ENCODE measurements around the gene ZNF680.

The ZNF680 gene

DNA sequence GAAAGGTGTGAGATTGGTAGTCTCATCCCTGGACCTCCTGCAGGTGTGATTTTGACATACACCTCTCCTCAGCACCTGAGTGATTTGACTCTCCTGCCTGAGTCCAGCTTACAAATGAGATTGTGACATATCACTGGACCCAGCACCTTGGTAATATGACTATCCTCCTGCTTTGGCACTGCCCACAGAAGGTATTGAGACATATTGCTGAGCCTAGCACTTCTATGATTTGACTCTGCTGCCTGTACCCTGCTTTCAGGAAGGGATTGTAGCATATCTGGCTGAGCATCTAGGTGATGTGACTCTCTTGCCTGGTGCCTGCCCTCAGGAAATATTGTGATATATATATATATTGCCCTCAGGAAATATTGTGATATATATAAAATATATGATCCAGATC lies 43.5 kb upstream of the ZNF680 start:
- H3K27me3 ChIP-seq = no peaks in the 10 kb centered on the region
- no peaks in the 10 kb centered on the region for H3K9me3 ChIP-seq
- no peaks in the 10 kb centered on the region for H3K4me1 ChIP-seq
- H3K4me3 ChIP-seq = no peak overlapping the region
- no peaks in the 10 kb centered on the region for H3K36me3 ChIP-seq
- H3K27ac ChIP-seq = no peak overlapping the region
- DNase-seq = no peak
- intact Hi-C loops (cut with DNase I; ENCODE audit: low total_unique reads) = no loop called here
- TF ChIP-seq, protein P1, sequence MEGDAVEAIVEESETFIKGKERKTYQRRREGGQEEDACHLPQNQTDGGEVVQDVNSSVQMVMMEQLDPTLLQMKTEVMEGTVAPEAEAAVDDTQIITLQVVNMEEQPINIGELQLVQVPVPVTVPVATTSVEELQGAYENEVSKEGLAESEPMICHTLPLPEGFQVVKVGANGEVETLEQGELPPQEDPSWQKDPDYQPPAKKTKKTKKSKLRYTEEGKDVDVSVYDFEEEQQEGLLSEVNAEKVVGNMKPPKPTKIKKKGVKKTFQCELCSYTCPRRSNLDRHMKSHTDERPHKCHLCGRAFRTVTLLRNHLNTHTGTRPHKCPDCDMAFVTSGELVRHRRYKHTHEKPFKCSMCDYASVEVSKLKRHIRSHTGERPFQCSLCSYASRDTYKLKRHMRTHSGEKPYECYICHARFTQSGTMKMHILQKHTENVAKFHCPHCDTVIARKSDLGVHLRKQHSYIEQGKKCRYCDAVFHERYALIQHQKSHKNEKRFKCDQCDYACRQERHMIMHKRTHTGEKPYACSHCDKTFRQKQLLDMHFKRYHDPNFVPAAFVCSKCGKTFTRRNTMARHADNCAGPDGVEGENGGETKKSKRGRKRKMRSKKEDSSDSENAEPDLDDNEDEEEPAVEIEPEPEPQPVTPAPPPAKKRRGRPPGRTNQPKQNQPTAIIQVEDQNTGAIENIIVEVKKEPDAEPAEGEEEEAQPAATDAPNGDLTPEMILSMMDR (IDR thresholded peaks at IDR 0.05) = no peak

DNA sequence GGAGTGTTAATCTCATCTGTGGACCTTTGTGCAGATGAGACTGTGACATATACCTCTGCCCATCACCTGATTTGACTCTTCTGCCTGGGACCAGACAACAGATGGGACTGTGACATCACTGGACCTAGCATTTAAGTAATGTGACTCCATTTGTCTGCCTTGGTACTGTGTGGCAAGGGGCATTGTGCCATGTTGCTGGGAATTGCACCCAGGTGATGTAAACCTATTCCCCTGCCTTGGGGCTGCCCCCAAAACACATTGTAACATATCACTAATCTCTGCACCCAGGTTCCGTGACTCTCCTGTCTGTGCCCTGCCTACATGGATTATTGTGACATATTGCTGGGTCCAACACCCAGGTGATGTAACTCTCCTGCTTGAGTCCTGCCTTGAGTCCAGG lies 40.4 kb upstream of the ZNF680 start:
- TF ChIP-seq, protein P1 (IDR thresholded peaks at IDR 0.05) = no peak
- Histone ChIP-seq H3K36me3 (no peaks in the 10 kb centered on the region), H3K4me3 (no peak overlapping the region), H3K27ac (no peak overlapping the region), H3K27me3 (no peaks in the 10 kb centered on the region), H3K4me1 (no peaks in the 10 kb centered on the region), H3K9me3 (no peaks in the 10 kb centered on the region)
- DNase-seq = no peak
- intact Hi-C loops (cut with DNase I; ENCODE audit: low total_unique reads) = no loop called here

DNA sequence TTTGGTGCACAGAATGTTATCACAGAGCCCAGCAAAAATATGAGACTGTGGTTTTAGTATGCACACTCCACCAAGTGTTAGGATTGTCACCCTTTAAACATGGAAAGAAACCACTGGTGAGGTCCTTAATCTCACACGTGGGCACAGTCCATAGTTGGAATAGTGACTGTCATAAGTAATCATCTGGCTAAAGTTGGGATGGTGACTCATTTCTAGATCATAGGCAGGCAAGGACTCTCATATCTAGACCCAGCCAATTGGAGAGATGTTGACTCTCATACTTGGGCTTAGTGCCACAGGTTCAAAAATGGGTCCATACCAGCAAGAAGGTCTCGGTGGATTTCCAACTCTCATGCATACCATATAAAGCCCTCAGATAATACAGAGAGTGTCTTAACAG lies 39.6 kb upstream of the ZNF680 start:
- no peak for DNase-seq
- H3K27ac ChIP-seq = no peak overlapping the region
- H3K9me3 ChIP-seq = no peaks in the 10 kb centered on the region
- no peaks in the 10 kb centered on the region for H3K27me3 ChIP-seq
- intact Hi-C loops (cut with DNase I; ENCODE audit: low total_unique reads) = no loop called here
- no peaks in the 10 kb centered on the region for H3K4me1 ChIP-seq
- no peak overlapping the region for H3K4me3 ChIP-seq
- TF ChIP-seq, protein P1 (IDR thresholded peaks at IDR 0.05) = no peak
- no peaks in the 10 kb centered on the region for H3K36me3 ChIP-seq

DNA sequence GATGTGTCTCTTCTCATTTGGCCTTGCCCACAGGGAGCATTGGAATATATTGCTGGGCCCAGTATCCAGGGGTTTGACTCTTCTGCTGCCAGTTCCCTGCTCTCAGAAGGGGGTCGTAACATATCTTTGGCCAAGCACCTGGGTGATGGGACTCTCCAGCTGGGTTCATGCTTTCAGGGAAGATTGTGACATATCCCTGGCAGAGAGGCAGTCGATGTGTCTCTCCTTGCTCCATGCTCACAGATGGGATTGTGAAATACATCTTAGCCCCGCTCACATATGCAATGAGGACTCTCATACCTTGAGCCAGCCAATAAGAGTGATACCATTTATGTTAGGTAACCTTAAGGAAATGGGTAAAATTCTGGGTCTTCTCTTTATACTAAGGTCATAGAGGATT lies 39.2 kb upstream of the ZNF680 start:
- TF ChIP-seq, protein P1 (IDR thresholded peaks at IDR 0.05) = no peak
- Histone ChIP-seq H3K27ac (no peak overlapping the region), H3K4me1 (no peaks in the 10 kb centered on the region), H3K4me3 (no peak overlapping the region), H3K27me3 (no peaks in the 10 kb centered on the region), H3K36me3 (no peaks in the 10 kb centered on the region), H3K9me3 (no peaks in the 10 kb centered on the region)
- no peak for DNase-seq
- intact Hi-C loops (cut with DNase I; ENCODE audit: low total_unique reads) = no loop called here

DNA sequence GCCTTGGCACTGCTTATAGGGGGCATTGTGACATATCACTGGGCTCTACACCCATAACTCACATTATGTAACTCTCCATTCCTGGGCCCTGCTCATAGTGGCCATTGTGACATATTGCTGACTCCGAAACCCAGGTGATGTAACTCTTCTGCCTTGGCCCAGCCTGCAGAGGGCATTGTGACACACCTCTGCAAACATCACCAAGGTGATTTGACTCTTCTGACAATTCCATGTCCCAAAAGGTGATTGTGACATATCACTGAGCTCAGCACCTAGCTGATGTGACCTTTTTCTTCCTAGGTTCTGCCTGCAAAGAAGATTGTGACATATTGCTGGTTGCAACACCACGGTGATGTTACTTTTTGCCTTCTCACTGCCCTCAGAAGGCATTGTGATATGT lies 36.5 kb upstream of the ZNF680 start:
- H3K4me1 ChIP-seq = no peaks in the 10 kb centered on the region
- no peak for DNase-seq
- H3K4me3 ChIP-seq = no peak overlapping the region
- H3K9me3 ChIP-seq = no peaks in the 10 kb centered on the region
- intact Hi-C loops (cut with DNase I; ENCODE audit: low total_unique reads) = no loop called here
- TF ChIP-seq, protein P1 (IDR thresholded peaks at IDR 0.05) = no peak
- no peaks in the 10 kb centered on the region for H3K27me3 ChIP-seq
- no peaks in the 10 kb centered on the region for H3K36me3 ChIP-seq
- no peak overlapping the region for H3K27ac ChIP-seq

DNA sequence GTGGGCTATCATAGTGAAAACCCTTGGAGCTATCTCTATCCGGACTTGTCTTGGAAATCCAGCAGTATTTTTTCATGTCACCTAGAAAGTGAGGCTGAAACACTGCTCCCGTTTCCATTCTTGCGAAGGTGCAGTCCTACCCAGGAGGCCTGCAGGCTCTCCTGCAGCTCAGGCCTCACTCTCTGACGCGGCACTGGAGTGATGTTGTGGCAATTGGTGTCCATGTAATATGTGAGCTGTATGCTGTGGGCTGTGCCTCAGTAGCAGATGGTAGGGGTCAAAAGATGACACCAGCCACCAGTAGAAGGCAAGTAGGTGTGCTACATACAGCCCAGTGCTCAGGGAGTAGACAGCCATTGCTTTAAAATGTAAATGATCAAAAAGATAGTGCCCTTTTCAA lies 28.1 kb upstream of the ZNF680 start:
- Histone ChIP-seq H3K4me1 (no peaks in the 10 kb centered on the region), H3K9me3 (peaks cover 0 to 13% (median 0%) of the 10 kb centered on the region in 3 donors), H3K27me3 (no peaks in the 10 kb centered on the region), H3K36me3 (no peaks in the 10 kb centered on the region), H3K27ac (no peak overlapping the region), H3K4me3 (no peak overlapping the region)
- TF ChIP-seq, protein P1 (IDR thresholded peaks at IDR 0.05) = no peak
- intact Hi-C loops (cut with DNase I; ENCODE audit: low total_unique reads) = no loop called here
- no peak for DNase-seq

Data from tibial artery (tissue), 4 donors.